Suprapubic skin (tissue), 4 donors: ENCODE data around the gene LRBA. TPM values are rescaled to one million over a fixed set of nuclear protein-coding genes. Genes with fewer than 3 reads are reported as not detected.
"Not testable (repeated sequence)": the region's sequence is repeated elsewhere in the genome, so short reads cannot be mapped to it uniquely, and the experiment has no call there.

Experiments
- DNase-seq, 2 donors: peaks; one replicate each; pipeline ENCODE4 v3.0.0-alpha.2; 2019; ENCODE audit warnings: low spot score in 2 of 2
- H3K27ac ChIP-seq: fragments of 200-600 bp; sonication (generic); one replicate; pipeline ENCODE4 v1.5.1; 2019
- H3K27me3 ChIP-seq: fragments of 200-600 bp; sonication (generic); one replicate; pipeline ENCODE4 v1.5.1; 2019
- H3K36me3 ChIP-seq: fragments of 200-600 bp; sonication (generic); one replicate; pipeline ENCODE4 v1.5.1; 2019
- H3K4me1 ChIP-seq: fragments of 200-600 bp; sonication (generic); one replicate; pipeline ENCODE4 v1.5.1; 2019
- H3K4me3 ChIP-seq: fragments of 200-600 bp; sonication (generic); one replicate; pipeline ENCODE4 v1.5.1; 2019; ENCODE audit warnings: mild to moderate bottlenecking
- H3K9me3 ChIP-seq: fragments of 200-600 bp; sonication (generic); one replicate; pipeline ENCODE4 v1.5.1; 2019
- EP300 ChIP-seq: sonication (generic); formaldehyde crosslinking; IDR thresholded peaks from one replicate; pipeline ENCODE4 v1.6.1; 2017; ENCODE audit warnings: antibody characterized with exemption
- POLR2A ChIP-seq, 2 donors: fragments of 450-650 bp; IDR thresholded peaks; one replicate each; pipeline ENCODE4 v1.6.1; 2017; ENCODE audit warnings: antibody characterized with exemption in 2 of 2, mild to moderate bottlenecking in 2 of 2, moderate library complexity in 2 of 2
- POLR2AphosphoS5 ChIP-seq, 3 donors: sonication (generic); formaldehyde crosslinking; IDR thresholded peaks; one replicate each; pipeline ENCODE4 v1.6.1; 2017; ENCODE audit warnings: antibody characterized with exemption in 3 of 3
- WGBS: methylation state at CpG from one replicate; pipeline ENCODE4 v1.1.5; 2018; 5-methylcytosine and 5-hydroxymethylcytosine counted together
- total RNA-seq, 4 donors: library from RNA; depleted of rRNA; stranded (reverse); fragments of >200 nt; gene quantifications; one replicate each; pipeline ENCODE4 v1.1.0, GENCODE V29; 2016
- TF ChIP-seq, protein P1 (sequence below), 2 donors: fragments of 200-600 bp in 1 of 2; fragments of 450-650 bp in 1 of 2; sonication (generic) in 1 of 2; IDR thresholded peaks; one replicate each; pipeline ENCODE4 v1.5.1; 2016 to 2019; ENCODE audit warnings: antibody characterized with exemption in 2 of 2, mild to moderate bottlenecking in 1 of 2, moderate library complexity in 1 of 2

Gene LRBA
- total RNA-seq, 4 donors from 2014 or later: 64.6 to 128 (median 81.0) TPM

DNA sequence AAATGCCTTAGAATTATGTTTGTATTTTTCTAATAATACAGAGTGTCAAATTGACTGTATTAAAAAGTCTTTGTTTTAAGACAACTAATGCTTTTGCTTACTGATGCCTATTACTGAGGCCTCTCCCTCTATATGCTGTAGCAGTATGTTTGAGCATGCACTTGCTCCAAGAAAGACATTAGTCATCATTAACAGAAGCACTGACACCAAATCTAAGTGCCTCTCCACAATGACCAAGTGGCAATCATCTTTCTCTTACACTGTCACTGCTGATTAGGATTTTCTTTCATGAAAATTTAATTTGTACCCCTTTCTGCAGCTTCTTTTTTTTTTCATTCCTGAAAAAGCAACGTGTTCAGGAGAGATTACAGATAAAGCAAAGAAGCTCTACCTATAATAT is 444.2 kb downstream of the LRBA start:
- no peak for DNase-seq
- 67% methylated on average over 1 of the region's 1 CpG for WGBS
- peaks cover 3% of the 10 kb centered on the region for H3K36me3 ChIP-seq
- H3K4me3 ChIP-seq: no peak overlapping the region
- H3K27ac ChIP-seq: no peak overlapping the region
- no peaks in the 10 kb centered on the region for H3K27me3 ChIP-seq
- TF ChIP-seq, protein P1, sequence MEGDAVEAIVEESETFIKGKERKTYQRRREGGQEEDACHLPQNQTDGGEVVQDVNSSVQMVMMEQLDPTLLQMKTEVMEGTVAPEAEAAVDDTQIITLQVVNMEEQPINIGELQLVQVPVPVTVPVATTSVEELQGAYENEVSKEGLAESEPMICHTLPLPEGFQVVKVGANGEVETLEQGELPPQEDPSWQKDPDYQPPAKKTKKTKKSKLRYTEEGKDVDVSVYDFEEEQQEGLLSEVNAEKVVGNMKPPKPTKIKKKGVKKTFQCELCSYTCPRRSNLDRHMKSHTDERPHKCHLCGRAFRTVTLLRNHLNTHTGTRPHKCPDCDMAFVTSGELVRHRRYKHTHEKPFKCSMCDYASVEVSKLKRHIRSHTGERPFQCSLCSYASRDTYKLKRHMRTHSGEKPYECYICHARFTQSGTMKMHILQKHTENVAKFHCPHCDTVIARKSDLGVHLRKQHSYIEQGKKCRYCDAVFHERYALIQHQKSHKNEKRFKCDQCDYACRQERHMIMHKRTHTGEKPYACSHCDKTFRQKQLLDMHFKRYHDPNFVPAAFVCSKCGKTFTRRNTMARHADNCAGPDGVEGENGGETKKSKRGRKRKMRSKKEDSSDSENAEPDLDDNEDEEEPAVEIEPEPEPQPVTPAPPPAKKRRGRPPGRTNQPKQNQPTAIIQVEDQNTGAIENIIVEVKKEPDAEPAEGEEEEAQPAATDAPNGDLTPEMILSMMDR (IDR thresholded peaks at IDR 0.05): no peak
- no peak for TF ChIP-seq POLR2AphosphoS5 (IDR thresholded peaks at IDR 0.05)
- no peak for TF ChIP-seq POLR2A (IDR thresholded peaks at IDR 0.05)
- TF ChIP-seq EP300: no peak
- H3K4me1 ChIP-seq: no peaks in the 10 kb centered on the region
- no peaks in the 10 kb centered on the region for H3K9me3 ChIP-seq

DNA sequence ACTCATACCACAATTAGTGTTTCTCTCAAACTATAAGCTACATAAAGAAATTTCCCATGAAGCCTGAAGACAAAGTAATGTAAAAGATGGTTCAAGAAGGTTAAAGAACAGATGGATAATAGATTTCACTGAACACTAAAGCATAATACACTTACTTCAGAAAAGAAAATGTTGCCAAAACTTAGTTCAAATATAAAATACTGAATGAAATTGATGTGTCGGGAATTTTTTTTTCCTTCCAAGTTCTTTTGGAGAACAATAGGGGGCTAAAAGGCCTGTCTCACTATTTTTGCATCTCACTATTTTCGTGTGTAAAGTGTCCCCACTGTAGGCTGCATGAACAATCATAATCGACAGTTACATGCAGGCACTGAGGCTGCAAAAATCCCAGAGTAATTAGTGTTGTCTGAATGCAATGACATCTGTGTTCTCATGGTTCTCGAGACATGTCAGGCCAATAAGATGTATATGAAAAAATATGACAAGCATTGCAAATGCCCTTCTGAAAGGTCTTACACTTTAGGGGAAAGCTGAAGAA is 445.0 kb downstream of the LRBA start:
- H3K27ac ChIP-seq: no peak overlapping the region
- peaks cover 3% of the 10 kb centered on the region for H3K36me3 ChIP-seq
- no peaks in the 10 kb centered on the region for H3K4me1 ChIP-seq
- no peaks in the 10 kb centered on the region for H3K27me3 ChIP-seq
- WGBS: 94% methylated on average over 4 of the region's 4 CpGs
- H3K4me3 ChIP-seq: no peak overlapping the region
- no peaks in the 10 kb centered on the region for H3K9me3 ChIP-seq
- no peak for DNase-seq
- TF ChIP-seq EP300 (no peak), POLR2A (IDR thresholded peaks at IDR 0.05) (no peak), POLR2AphosphoS5 (IDR thresholded peaks at IDR 0.05) (no peak)
- TF ChIP-seq, protein P1 (IDR thresholded peaks at IDR 0.05): no peak

DNA sequence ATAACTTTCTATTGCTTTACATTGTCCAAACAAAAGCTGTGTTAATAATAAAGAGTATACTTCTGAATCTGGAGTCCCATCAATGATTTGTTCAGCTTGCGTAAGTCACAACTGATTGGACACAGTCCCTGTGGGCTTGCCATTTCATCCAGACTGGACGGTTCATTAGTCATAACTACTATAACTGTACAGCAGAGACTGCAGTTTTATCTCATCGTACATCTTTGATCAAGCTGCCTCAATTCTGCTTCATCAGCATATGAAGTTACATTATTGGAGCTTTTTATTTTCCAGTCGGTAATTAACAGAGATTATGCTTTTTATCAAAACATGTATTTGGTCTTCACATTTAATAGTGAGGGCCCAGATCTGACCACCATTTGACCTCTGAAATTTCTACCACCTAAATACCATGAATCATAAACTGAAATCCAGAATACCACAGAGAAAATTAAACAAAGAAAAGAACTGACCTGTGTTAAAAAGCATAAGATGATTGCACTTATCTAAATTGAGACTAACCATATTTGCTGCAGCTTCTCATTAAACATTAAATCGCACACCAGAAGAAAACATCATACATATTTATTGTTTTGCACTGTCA is 445.6 kb downstream of the LRBA start:
- TF ChIP-seq POLR2A (IDR thresholded peaks at IDR 0.05) (no peak), POLR2AphosphoS5 (IDR thresholded peaks at IDR 0.05) (no peak), EP300 (no peak)
- TF ChIP-seq, protein P1 (IDR thresholded peaks at IDR 0.05): no peak
- Histone ChIP-seq H3K4me1 (no peaks in the 10 kb centered on the region), H3K9me3 (no peaks in the 10 kb centered on the region), H3K4me3 (no peak overlapping the region), H3K36me3 (peaks cover 3% of the 10 kb centered on the region), H3K27ac (no peak overlapping the region), H3K27me3 (no peaks in the 10 kb centered on the region)
- WGBS: 84% methylated on average over 5 of the region's 5 CpGs
- DNase-seq: no peak

DNA sequence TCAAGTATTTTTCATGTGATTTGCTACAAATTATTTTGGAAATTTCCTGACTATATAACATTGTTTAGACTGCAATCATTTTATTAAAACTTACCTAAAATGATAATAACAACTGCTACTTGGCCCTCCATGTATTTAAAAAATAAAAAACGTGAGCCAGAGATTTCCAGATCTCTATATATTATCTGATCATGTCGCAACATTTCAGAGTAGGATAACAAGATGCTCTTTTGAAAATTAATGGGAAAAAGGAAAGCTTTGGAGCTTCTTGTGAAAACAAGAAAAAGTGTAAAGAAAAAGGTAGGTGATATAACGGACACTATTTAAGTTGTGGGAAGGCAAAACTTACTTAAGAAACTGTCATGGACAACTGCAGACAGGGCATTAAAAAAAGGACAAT is 448.0 kb downstream of the LRBA start:
- peaks cover 3% of the 10 kb centered on the region for H3K36me3 ChIP-seq
- H3K9me3 ChIP-seq: no peaks in the 10 kb centered on the region
- no peak for TF ChIP-seq EP300
- TF ChIP-seq POLR2A (IDR thresholded peaks at IDR 0.05): no peak
- TF ChIP-seq, protein P1 (IDR thresholded peaks at IDR 0.05): no peak
- no peak for TF ChIP-seq POLR2AphosphoS5 (IDR thresholded peaks at IDR 0.05)
- no peaks in the 10 kb centered on the region for H3K27me3 ChIP-seq
- no peak overlapping the region for H3K4me3 ChIP-seq
- DNase-seq: no peak
- 86% methylated on average over 3 of the region's 3 CpGs for WGBS
- no peak overlapping the region for H3K27ac ChIP-seq
- H3K4me1 ChIP-seq: no peaks in the 10 kb centered on the region

DNA sequence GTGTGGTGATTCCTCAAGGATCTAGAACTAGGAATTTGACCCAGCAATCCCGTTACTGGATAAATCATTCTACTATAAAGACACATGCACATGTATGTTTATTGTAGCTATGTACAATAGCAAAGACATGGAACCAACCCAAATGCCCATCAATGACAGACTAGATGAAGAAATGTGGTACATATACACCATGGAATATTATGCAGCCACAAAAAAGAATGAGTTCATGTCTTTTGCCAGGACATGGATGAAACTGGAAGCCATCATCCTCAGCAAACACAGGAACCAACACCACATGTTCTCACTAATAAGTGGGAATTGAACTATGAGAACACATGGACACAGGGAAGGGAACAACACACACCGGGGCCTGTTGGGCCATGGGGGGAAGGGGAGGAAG is 450.1 kb downstream of the LRBA start:
- H3K4me3 ChIP-seq, H3K27ac ChIP-seq, DNase-seq, H3K27me3 ChIP-seq, H3K36me3 ChIP-seq, H3K4me1 ChIP-seq, H3K9me3 ChIP-seq: not testable (repeated sequence)
- WGBS: 97% methylated on average over 2 of the region's 2 CpGs

DNA sequence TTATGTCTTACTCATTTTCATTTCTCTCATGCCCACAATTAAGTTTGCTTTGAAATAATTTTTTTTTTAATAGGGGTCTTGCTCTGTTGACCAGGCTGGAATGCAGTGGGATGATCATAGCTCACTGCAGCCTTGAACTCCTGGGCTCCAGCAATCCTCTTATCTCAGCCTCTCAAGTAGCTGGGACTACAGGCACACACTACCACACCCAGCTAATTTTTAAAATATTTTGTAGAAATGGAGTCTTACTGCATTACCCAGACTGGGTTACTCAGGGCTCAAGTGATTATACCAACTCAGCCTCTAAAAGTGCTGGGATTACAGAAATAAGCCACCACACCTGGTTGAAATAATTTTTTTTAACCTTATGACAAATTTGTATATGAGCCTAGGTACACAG is 452.3 kb downstream of the LRBA start:
- H3K4me3 ChIP-seq: no peak overlapping the region
- no peak for DNase-seq
- no peak for TF ChIP-seq POLR2A (IDR thresholded peaks at IDR 0.05)
- no peak for TF ChIP-seq EP300
- no peaks in the 10 kb centered on the region for H3K9me3 ChIP-seq
- no peak overlapping the region for H3K27ac ChIP-seq
- no peaks in the 10 kb centered on the region for H3K36me3 ChIP-seq
- no peaks in the 10 kb centered on the region for H3K27me3 ChIP-seq
- H3K4me1 ChIP-seq: no peaks in the 10 kb centered on the region
